ENCODE measurements around the gene TNFAIP6.
A peak's percentile ranks its signal among the peaks of the same experiment; 100 is the strongest.
"Not testable (repeated sequence)": the region's sequence is repeated elsewhere in the genome, so short reads cannot be mapped to it uniquely, and the experiment has no call there.

The TNFAIP6 gene

GRCh38 chr2:151361674-151362370 lies 4.4 kb downstream of the TNFAIP6 start:
- no peak for DNase-seq

- peak in 1 of 2 donors; percentile 11 for DNase-seq
Observed at GRCh38 chr2:151363709-151364108, 6.3 kb downstream of the TNFAIP6 start.

- no peak for DNase-seq
Observed at GRCh38 chr2:151367571-151367970, 10.2 kb downstream of the TNFAIP6 start.

GRCh38 chr2:151374436-151374835 lies 17.0 kb downstream of the TNFAIP6 start:
- DNase-seq, result no peak

- no peak for DNase-seq
Observed at GRCh38 chr2:151379169-151379568, 21.8 kb downstream of the TNFAIP6 start.

GRCh38 chr2:151380580-151381235 lies 23.3 kb downstream of the TNFAIP6 start:
- DNase-seq, result no peak

GRCh38 chr2:151381266-151381665 lies 23.9 kb downstream of the TNFAIP6 start:
- DNase-seq, result no peak

- no peak for DNase-seq
Observed at GRCh38 chr2:151388011-151388410, 30.6 kb downstream of the TNFAIP6 start.

- DNase-seq, result no peak
Observed at GRCh38 chr2:151391436-151391835, 34.0 kb downstream of the TNFAIP6 start.

GRCh38 chr2:151394509-151394908 lies 37.1 kb downstream of the TNFAIP6 start:
- no peak for DNase-seq

- no peak for DNase-seq
Observed at GRCh38 chr2:151395509-151396374, 38.4 kb downstream of the TNFAIP6 start.

GRCh38 chr2:151399981-151400380 lies 42.6 kb downstream of the TNFAIP6 start:
- no peak for DNase-seq

GRCh38 chr2:151401149-151401548 lies 43.8 kb downstream of the TNFAIP6 start:
- no peak for DNase-seq

- DNase-seq, result no peak
Observed at GRCh38 chr2:151403914-151404313, 46.5 kb downstream of the TNFAIP6 start.

GRCh38 chr2:151405376-151405775 lies 48.0 kb downstream of the TNFAIP6 start:
- no peak for DNase-seq

GRCh38 chr2:151407281-151407680 lies 49.9 kb downstream of the TNFAIP6 start:
- DNase-seq, result no peak

GRCh38 chr2:151408788-151409600 lies 51.6 kb downstream of the TNFAIP6 start:
- DNase-seq, result no peak

GRCh38 chr2:151409601-151410484 lies 52.5 kb downstream of the TNFAIP6 start, which contains the start of gene RIF1:
TSS of gene RIF1 (plus strand) at chr2:151409902. CDS start at chr2:151410424, 522 bp downstream.
- peak; percentile 63 to 90 for DNase-seq

- peak in 1 of 2 donors; percentile 4 for DNase-seq
Observed at GRCh38 chr2:151410485-151410834, 53.1 kb downstream of the TNFAIP6 start.

- DNase-seq, result no peak
Observed at GRCh38 chr2:151417650-151418049, 60.3 kb downstream of the TNFAIP6 start.

- DNase-seq, result not testable (repeated sequence)
Observed at GRCh38 chr2:151421681-151422080, 64.3 kb downstream of the TNFAIP6 start.

Measured in bone marrow (tissue), 2 donors.